DMS53 treated with DMSO at 0.1 percent for 48 hours (cell line): ENCODE measurements around the gene SPRED1.
"Not testable (repeated sequence)": the region's sequence is repeated elsewhere in the genome, so short reads cannot be mapped to it uniquely, and the experiment has no call there.

Experiments used
- DNase-seq: peaks from one replicate; lab custom pipeline; 2025; ENCODE audit not compliant: unreplicated experiment; lab: John Stamatoyannopoulos, UW

SPRED1 gene

DNA sequence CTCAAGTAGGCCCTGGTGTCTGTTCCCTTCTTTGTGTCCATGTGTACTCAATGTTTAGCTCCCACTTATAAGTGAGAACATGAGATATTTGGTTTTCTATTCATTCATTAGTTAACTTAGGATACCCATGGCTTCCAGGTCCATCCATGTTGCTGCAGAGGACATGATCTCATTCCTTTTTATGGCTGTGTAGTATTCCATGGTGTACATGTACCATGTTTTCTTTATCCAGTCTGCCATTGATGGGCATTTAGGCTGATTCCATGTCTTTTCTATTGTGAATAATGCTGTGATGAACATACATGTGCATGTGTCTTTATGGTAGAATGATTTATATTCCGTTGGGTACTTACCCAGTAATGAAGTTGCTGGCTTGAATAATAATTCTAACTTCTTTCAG lies 24.6 kb downstream of the SPRED1 start:
- DNase-seq, result not testable (repeated sequence)

DNA sequence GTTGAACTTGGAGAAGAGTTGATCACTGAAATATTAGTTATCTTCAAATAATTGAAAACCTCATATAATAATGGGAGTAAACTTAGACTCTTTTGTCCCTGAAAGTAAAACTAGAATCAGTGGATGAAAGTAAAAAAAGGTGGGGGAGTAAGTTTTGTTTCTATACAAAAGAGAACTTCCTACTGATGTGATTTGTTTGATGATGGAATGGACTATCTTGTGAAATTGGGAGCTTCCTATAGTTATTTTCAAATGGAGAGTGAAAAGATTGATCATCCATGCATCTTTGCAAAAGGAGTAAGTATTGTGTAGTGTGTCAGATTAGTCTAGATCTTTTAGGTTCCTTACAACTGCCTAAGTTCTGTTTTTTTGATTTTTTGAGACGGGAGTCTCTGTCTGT lies 28.4 kb downstream of the SPRED1 start:
- DNase-seq, result no peak

- no peak for DNase-seq
Measured at GRCh38 chr15:38283010-38283409, 30.4 kb downstream of the SPRED1 start.

GRCh38 chr15:38285456-38285855 lies 32.8 kb downstream of the SPRED1 start:
- DNase-seq, result no peak

GRCh38 chr15:38294126-38294525 lies 41.5 kb downstream of the SPRED1 start:
- DNase-seq, result no peak

- DNase-seq, result no peak
Measured at GRCh38 chr15:38297623-38298388, 45.2 kb downstream of the SPRED1 start.

DNA sequence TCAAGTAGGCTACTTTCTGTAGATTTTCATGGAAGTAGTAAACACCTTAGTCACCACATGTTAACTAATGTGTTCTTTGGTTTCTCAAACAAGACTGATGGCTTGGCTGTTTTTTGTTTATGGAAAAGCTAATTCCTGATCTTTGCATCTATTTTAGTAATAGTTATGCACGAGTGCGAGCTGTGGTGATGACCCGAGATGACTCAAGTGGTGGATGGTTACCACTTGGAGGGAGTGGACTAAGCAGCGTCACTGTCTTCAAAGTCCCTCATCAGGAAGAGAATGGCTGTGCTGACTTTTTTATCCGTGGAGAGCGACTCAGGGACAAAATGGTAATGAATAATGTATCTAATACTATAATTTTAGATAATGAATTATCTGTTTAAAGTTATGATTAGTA lies 46.6 kb downstream of the SPRED1 start:
- DNase-seq, result no peak

GRCh38 chr15:38300395-38300794 lies 47.8 kb downstream of the SPRED1 start:
- no peak for DNase-seq

DNA sequence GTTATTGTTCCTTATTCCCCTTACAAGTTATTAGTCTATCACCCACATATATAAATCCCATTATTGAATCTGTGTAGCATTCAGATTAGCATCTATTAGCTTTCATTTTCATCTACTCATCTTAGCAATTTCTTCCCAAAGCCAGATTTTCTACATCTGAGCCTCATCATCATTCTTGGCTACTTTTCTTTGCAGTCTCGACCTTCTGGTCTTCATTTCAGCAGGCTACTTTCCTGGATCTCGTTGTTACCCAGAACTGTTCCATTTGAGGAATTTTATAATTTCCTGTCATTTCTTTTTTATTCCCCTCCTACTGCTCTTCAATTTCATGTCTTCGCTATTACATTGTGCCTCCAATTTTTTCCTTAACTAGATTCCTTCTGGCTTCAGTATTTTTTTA lies 51.8 kb downstream of the SPRED1 start:
- no peak for DNase-seq

GRCh38 chr15:38307251-38307650 lies 54.6 kb downstream of the SPRED1 start:
- DNase-seq, result no peak

- DNase-seq, result no peak
Measured at GRCh38 chr15:38307861-38308641, 55.4 kb downstream of the SPRED1 start.

DNA sequence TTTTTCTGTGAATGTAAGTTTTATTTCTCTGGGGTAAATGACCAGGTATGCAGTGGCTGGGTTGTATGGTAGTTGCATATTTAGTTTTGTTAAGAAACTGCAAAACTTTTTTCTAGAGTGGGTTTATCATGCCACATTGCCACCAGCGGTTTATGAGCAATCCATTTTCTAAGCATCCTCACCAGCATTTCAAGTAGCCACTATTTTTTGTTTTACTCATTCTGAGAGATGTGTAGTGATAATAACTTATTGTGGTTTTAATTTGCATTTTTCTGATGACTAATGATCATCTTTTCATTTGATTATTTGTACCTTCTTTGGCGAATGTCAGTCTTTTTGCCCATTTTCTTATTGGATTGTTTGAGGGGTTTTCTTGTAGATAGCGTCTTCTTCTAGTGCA lies 56.2 kb downstream of the SPRED1 start:
- no peak for DNase-seq

DNA sequence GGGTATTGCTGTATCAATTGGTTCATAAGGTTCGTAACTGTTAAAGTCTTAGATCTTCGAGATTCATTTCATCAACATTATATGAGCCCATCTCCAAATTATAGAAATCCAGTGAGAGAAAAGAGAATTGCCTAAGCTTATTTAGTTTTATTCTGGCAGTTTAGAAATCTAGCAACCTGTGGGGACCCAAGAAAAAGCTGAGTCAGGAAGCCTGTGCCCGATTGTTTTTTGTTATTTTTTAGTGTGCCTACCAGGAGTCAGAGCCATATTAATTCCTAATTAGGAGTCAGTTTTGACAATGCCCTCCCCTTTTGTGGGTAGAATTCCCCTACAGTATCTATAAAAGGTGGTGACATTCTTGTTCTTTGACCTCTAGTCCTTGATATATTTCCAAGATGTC lies 59.6 kb downstream of the SPRED1 start:
- no peak for DNase-seq

DNA sequence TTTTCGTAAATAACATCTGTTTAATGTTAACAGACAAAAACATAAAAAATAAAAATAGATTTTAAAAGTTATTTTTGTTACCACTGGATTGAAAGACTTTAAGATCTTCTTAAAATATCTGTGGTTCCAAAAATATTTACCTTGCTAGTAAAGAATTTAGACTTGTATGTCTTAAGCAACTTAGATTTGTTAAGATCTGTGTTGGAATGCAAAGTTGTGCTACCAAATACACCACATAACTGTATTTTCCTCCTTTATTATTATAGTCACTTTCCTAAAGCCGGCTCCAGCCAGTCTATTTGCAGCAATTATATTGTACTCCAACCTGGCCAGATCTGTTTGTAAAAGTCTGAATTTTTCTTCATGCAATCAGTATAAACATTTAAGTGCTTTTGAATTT lies 63.7 kb downstream of the SPRED1 start:
- no peak for DNase-seq

GRCh38 chr15:38320181-38320580 lies 67.5 kb downstream of the SPRED1 start:
- no peak for DNase-seq

GRCh38 chr15:38320866-38321265 lies 68.2 kb downstream of the SPRED1 start:
- DNase-seq, result no peak

- DNase-seq, result no peak
Measured at GRCh38 chr15:38323895-38324294, 71.3 kb downstream of the SPRED1 start.

- no peak for DNase-seq
Measured at GRCh38 chr15:38324939-38325647, 72.5 kb downstream of the SPRED1 start.

DNA sequence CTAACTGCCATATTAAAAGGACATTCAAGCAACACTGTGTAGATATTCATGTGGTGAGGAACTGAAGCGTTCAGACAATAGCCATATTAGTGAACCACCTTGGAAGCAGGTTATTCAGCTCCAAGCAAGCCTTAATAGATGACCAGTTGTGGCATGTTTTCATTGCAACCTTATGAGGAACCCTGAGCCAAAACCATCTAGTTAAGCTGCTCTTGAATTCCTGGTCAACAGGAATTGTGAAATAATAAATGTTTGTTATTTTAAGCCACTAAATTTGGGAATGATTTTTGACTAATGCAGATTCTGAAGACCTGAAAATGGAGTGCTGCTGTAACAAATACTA lies 73.0 kb downstream of the SPRED1 start:
- DNase-seq, result no peak

- DNase-seq, result no peak
Measured at GRCh38 chr15:38332711-38333110, 80.1 kb downstream of the SPRED1 start.

DNA sequence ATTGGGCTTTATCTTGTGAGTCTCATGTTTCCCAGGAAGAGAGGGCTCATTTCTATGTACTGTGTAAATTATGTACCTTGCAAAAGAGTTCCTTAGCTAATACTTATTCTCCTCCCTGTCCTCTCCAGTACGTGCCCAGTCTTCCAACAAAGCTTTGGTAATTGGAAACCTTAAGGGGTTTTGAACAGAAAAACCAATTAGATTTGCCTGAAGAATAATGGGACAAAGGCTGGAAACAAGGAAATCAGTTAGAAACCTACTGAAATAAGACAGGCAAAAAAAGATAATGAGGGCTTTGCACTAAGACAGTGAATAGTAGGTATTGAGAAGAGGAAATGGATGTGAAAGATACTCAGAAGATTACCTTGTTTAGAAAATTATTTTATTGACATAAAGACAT lies 82.5 kb downstream of the SPRED1 start:
- no peak for DNase-seq

- DNase-seq, result no peak
Measured at GRCh38 chr15:38344351-38344750, 91.7 kb downstream of the SPRED1 start.
